ENCODE data around the gene SPTBN2. TPM values are rescaled to one million over a fixed set of nuclear protein-coding genes. Genes with fewer than 3 reads are reported as not detected.

SPTBN2 gene
- total RNA-seq, 4 donors from 2014 or later = 337 to 544 (median 450) TPM

DNA sequence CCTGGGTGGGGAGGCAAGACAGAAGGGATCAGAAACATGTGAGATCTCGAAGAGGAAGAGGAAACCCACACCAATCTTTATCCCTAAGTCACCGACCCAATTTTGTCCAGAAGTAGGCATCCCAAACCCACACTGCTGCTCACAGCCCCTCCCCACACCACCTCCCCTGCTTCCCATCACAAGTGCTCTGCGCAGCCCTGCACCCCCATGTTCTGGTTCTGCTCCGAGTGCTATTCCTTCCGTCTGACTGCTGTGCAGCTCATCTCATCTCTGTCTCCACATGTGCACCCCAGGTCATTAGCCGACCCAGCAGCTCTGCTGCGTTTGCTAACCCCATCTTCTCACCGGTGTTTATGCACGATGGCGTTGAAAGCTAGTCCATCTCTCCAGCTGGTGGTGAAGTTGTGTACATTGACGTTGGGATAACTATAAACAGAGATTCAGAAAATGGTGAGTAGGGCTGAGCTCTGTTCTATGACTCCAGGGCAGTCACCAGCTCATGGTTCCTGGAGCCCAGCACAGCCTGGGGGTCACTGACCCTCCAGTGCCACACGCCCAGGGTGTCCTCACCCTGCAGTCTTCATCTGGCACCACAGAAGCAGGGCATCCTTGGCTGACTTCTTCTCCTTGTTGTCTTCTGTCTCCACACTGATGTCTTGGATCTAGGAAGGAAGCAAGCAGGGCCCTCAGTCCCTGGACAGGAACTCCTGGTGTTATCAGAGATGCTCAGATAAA is 15.1 kb downstream of the SPTBN2 start:
- 81% methylated on average over 11 of the region's 12 CpGs for WGBS
- no peak for DNase-seq (ENCODE audit: low spot score in 2 of 2)

DNA sequence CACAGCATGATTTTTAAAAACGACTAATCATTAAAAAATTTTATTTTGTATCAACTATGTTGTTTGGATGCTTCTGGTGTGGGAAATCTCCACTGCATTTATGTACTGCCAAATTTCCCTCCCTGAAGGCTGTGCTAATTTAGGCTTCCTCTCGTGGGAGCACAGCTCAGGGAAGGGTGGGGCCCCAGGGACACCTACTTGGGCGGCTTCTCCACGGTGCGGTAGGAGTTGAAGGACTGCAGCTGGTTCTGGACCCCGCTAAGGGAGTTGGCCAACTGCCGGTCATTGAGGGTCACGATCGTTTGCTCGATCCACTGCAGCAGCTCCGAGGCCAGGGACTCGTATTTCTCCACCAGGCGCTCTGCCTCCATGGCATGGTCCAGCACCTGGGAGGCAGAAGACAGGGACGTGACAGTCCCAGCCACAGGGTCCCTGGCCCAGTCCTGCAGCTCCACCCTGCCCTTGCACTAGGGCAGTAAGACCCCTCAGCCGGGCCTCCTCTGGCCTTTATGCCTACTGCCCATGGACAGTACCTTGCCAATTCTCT is 18.6 kb downstream of the SPTBN2 start:
- H3K27me3 ChIP-seq = no peaks in the 10 kb centered on the region
- TF ChIP-seq POLR2AphosphoS5 (IDR thresholded peaks at IDR 0.05) (no peak), POLR2A (IDR thresholded peaks at IDR 0.05) (no peak), EP300 (IDR thresholded peaks at IDR 0.05) (no peak)
- TF ChIP-seq, protein P1, sequence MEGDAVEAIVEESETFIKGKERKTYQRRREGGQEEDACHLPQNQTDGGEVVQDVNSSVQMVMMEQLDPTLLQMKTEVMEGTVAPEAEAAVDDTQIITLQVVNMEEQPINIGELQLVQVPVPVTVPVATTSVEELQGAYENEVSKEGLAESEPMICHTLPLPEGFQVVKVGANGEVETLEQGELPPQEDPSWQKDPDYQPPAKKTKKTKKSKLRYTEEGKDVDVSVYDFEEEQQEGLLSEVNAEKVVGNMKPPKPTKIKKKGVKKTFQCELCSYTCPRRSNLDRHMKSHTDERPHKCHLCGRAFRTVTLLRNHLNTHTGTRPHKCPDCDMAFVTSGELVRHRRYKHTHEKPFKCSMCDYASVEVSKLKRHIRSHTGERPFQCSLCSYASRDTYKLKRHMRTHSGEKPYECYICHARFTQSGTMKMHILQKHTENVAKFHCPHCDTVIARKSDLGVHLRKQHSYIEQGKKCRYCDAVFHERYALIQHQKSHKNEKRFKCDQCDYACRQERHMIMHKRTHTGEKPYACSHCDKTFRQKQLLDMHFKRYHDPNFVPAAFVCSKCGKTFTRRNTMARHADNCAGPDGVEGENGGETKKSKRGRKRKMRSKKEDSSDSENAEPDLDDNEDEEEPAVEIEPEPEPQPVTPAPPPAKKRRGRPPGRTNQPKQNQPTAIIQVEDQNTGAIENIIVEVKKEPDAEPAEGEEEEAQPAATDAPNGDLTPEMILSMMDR (IDR thresholded peaks at IDR 0.05) = no peak
- no peak overlapping the region for H3K4me3 ChIP-seq
- peaks cover 3% of the 10 kb centered on the region for H3K4me1 ChIP-seq
- no peaks in the 10 kb centered on the region for H3K9me3 ChIP-seq
- peak overlapping the region; percentile 63 for H3K27ac ChIP-seq
- 68% methylated on average over 15 of the region's 15 CpGs for WGBS
- peaks cover 57% of the 10 kb centered on the region for H3K36me3 ChIP-seq
- DNase-seq (ENCODE audit: low spot score in 2 of 2) = no peak

More for the DNA sequence above, 15.1 kb downstream of the SPTBN2 start:
- H3K4me1 ChIP-seq = peaks cover 12% of the 10 kb centered on the region
- H3K27ac ChIP-seq = no peak overlapping the region
- TF ChIP-seq EP300 (IDR thresholded peaks at IDR 0.05) = no peak
- TF ChIP-seq, protein P1 (IDR thresholded peaks at IDR 0.05) = no peak
- no peak for TF ChIP-seq POLR2AphosphoS5 (IDR thresholded peaks at IDR 0.05)
- TF ChIP-seq POLR2A (IDR thresholded peaks at IDR 0.05) = no peak
- H3K36me3 ChIP-seq = peaks cover 45% of the 10 kb centered on the region
- no peak overlapping the region for H3K4me3 ChIP-seq
- H3K9me3 ChIP-seq = no peaks in the 10 kb centered on the region
- no peaks in the 10 kb centered on the region for H3K27me3 ChIP-seq

DNA sequence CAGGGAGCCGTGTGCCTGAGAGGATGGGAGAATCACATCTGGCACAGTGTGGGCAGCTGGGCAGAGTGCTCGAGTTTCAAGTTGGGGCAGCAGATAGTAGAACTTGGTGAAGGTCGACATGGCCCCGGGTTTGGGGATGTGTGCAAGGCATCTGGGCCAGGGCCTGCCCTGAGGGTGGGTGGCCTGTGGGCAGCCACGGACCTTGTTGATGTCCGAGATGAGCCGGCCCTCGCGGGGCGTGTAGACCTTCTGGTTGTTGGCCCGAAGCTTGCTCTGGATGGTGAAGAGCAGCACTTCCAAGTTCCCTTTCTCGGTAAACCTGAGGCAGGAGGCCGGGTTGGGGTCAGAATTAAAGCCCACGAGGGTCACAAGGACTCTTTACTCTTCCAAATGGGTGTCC is 20.3 kb downstream of the SPTBN2 start:
- Histone ChIP-seq H3K27ac (peak overlapping the region; percentile 59), H3K9me3 (no peaks in the 10 kb centered on the region), H3K4me3 (no peak overlapping the region), H3K27me3 (no peaks in the 10 kb centered on the region), H3K4me1 (peaks cover 6% of the 10 kb centered on the region), H3K36me3 (peaks cover 56% of the 10 kb centered on the region)
- TF ChIP-seq EP300 (IDR thresholded peaks at IDR 0.05) (no peak), POLR2A (IDR thresholded peaks at IDR 0.05) (no peak), POLR2AphosphoS5 (IDR thresholded peaks at IDR 0.05) (no peak)
- TF ChIP-seq, protein P1 (IDR thresholded peaks at IDR 0.05) = no peak
- DNase-seq (ENCODE audit: low spot score in 2 of 2) = no peak
- 69% methylated on average over 9 of the region's 14 CpGs for WGBS

DNA sequence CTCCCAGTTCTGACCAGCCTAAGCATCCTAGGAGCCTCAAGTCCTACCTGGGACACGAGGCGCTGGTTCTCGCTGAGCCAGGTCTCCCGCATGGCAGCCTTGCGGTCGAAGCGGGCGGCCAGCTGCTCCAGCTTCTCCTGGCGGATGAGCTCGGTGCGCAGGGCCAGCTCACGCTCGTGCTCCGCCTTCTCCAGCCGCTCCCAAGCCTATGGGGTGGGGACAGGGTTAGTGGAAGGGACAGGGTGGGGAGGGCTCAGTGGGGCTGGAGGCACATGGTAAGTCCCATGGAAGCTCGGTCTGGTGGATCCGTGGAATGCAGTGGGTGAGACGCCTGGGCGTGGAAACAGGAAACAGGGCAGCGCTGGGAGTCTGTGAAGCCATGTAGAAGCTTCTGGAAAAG is 20.9 kb downstream of the SPTBN2 start:
- Histone ChIP-seq H3K27ac (peak overlapping the region; percentile 59), H3K4me3 (no peak overlapping the region), H3K9me3 (no peaks in the 10 kb centered on the region), H3K36me3 (peaks cover 50% of the 10 kb centered on the region), H3K4me1 (peaks cover 6% of the 10 kb centered on the region), H3K27me3 (no peaks in the 10 kb centered on the region)
- DNase-seq (ENCODE audit: low spot score in 2 of 2) = no peak
- WGBS = 59% methylated on average over 20 of the region's 20 CpGs
- TF ChIP-seq EP300 (IDR thresholded peaks at IDR 0.05) = no peak
- TF ChIP-seq, protein P1 (IDR thresholded peaks at IDR 0.05) = no peak
- no peak for TF ChIP-seq POLR2A (IDR thresholded peaks at IDR 0.05)
- TF ChIP-seq POLR2AphosphoS5 (IDR thresholded peaks at IDR 0.05) = no peak

DNA sequence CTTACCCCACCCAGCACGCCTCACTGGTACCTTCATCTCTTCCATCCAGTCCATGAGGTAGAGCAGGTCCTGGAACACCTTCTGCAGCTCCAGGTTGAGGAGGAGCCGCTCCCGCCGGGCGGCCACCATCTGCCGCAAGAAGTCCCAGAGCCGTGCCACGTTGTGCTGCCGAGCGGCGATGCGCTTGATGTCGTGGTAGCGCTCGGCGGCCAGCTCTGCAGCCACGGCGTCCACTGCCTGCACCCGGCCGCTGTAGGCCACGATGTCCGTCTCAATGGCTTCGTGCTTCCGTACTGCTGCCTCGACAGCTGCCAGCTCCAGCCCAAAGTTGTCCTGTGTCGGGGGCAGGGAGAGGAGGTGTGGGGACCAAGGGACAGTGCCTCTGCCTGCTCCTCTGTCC is 21.5 kb downstream of the SPTBN2 start:
- H3K4me1 ChIP-seq = peaks cover 6% of the 10 kb centered on the region
- 96% methylated on average over 25 of the region's 26 CpGs for WGBS
- no peak overlapping the region for H3K4me3 ChIP-seq
- no peak for DNase-seq (ENCODE audit: low spot score in 2 of 2)
- peaks cover 44% of the 10 kb centered on the region for H3K36me3 ChIP-seq
- H3K9me3 ChIP-seq = no peaks in the 10 kb centered on the region
- H3K27me3 ChIP-seq = no peaks in the 10 kb centered on the region
- TF ChIP-seq POLR2A (IDR thresholded peaks at IDR 0.05) (no peak), POLR2AphosphoS5 (IDR thresholded peaks at IDR 0.05) (no peak), EP300 (IDR thresholded peaks at IDR 0.05) (no peak)
- TF ChIP-seq, protein P1 (IDR thresholded peaks at IDR 0.05) = no peak
- no peak overlapping the region for H3K27ac ChIP-seq

Data from suprapubic skin (tissue), 4 donors.